Fibroblast of lung (primary cell): ENCODE results near the gene LAMTOR4. TPM values are rescaled to one million over a fixed set of nuclear protein-coding genes. Genes with fewer than 3 reads are reported as not detected.

ENCODE experiments used
- DNase-seq, 2 donors: peaks; one replicate each; pipeline versions ENCODE4 v3.0.0 to v3.0.0-alpha.2; 2010; ENCODE audit warnings: low read depth in 2 of 2
- H2AFZ ChIP-seq: 2 replicates; pipeline ENCODE4 v1.5.1; 2012; ENCODE audit warnings: low read length, control low read depth, inconsistent platforms
- H3K27ac ChIP-seq: 2 replicates; pipeline ENCODE4 v1.5.1; 2011; ENCODE audit warnings: low read length, control low read depth; ENCODE audit not compliant: insufficient read depth
- H3K27me3 ChIP-seq: 2 replicates; pipeline ENCODE4 v1.5.1; 2011; ENCODE audit warnings: mild to moderate bottlenecking, low read length; ENCODE audit not compliant: control insufficient read depth, insufficient read depth
- H3K36me3 ChIP-seq: 2 replicates; pipeline ENCODE4 v1.5.1; 2011; ENCODE audit warnings: low read length; ENCODE audit not compliant: control insufficient read depth, insufficient read depth
- H3K4me1 ChIP-seq: 2 replicates; pipeline ENCODE4 v1.5.1; 2011; ENCODE audit warnings: low read length; ENCODE audit not compliant: control insufficient read depth, insufficient read depth; ENCODE audit errors: extremely low read depth
- H3K4me2 ChIP-seq: 2 replicates; pipeline ENCODE4 v1.5.1; 2011; ENCODE audit warnings: low read length, control low read depth; ENCODE audit not compliant: insufficient read depth; ENCODE audit errors: extremely low read depth
- H3K4me3 ChIP-seq, 4 experiments: fragments of 200-600 bp in 1 of 4; sonication (generic) in 1 of 4; replicated peaks in 1 of 4; 2 replicates each; pipeline ENCODE4 v1.5.1; 2011 to 2016; ENCODE audit warnings: low read length in 4 of 4, low read depth in 3 of 4, mild to moderate bottlenecking in 3 of 4, control low read depth in 2 of 4, inconsistent platforms in 1 of 4, mixed read lengths in 1 of 4; ENCODE audit not compliant: insufficient read depth in 1 of 4; ENCODE audit errors: control extremely low read depth in 1 of 4
- H3K79me2 ChIP-seq: 2 replicates; pipeline ENCODE4 v1.5.1; 2012; ENCODE audit warnings: mild to moderate bottlenecking, low read length, inconsistent platforms; ENCODE audit not compliant: control insufficient read depth, insufficient read depth
- H3K9ac ChIP-seq: 2 replicates; pipeline ENCODE4 v1.5.1; 2011; ENCODE audit warnings: mild to moderate bottlenecking, low read length, control low read depth; ENCODE audit not compliant: insufficient read depth
- H3K9me3 ChIP-seq: 2 replicates; pipeline ENCODE4 v1.5.1; 2012; ENCODE audit warnings: low read depth, low read length; ENCODE audit not compliant: control insufficient read depth, insufficient read depth
- H4K20me1 ChIP-seq: 2 replicates; pipeline ENCODE4 v1.5.1; 2011; ENCODE audit warnings: low read length; ENCODE audit not compliant: control insufficient read depth, insufficient read depth; ENCODE audit errors: extremely low read depth
- EZH2 ChIP-seq: IDR thresholded peaks from 2 replicates; pipeline ENCODE4 v1.5.1; 2012; ENCODE audit warnings: low read length, control low read depth, mild to moderate bottlenecking; ENCODE audit errors: missing control alignments
- polyA plus RNA-seq, 2 donors: library from polyadenylated mRNA; depleted of rRNA in 1 of 2; stranded (reverse) in 1 of 2; unstranded in 1 of 2; fragments of >200 nt; gene quantifications; 2 replicates each; pipeline ENCODE4 v1.2.1, GENCODE V29; 2011 to 2012; ENCODE audit warnings: missing spikeins in 1 of 2
- total RNA-seq: library from RNA; depleted of rRNA; stranded (reverse); fragments of >200 nt; gene quantifications from 2 replicates; pipeline ENCODE4 v1.2.1, GENCODE V29; 2014
- TF ChIP-seq, protein P1 (sequence below), 2 donors: IDR thresholded peaks in 1 of 2; conservative IDR thresholded peaks in 1 of 2; 1 replicate in 1 of 2; 2 replicates in 1 of 2; pipeline ENCODE4 v1.5.1; 2011 to 2012; ENCODE audit warnings: low read length in 2 of 2, control low read depth in 1 of 2, inconsistent platforms in 1 of 2, low read depth in 1 of 2, mild to moderate bottlenecking in 1 of 2

The LAMTOR4 gene
- total and polyA plus RNA-seq, 2 donors (not counting 1 experiment from before 2014, with no cell fraction given) = 95.0 to 116 TPM

DNA sequence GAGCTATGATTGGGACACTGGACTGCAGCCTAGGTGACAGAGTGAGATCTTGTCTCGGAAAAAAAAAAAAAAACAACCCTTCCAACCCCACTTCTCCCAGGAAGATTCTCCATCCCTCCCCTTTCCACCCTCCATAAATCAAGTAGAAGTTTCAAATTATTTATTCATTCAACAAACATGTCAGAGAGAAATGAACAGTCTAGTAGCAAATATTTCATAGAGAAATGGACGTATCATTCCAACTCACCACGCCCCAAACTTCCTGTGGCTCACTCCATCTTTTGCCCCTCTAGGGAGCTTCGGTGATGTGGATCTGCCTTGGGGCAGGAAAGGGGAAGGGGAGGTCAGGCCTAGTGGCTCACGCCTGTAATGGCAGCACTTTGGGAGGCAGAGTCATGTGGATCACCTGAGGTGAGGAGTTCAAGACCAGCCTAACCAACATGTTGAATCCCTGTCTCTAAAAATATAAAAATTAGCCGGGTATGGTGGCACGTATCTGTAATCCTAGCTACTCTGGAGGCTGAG lies 10.4 kb downstream of the LAMTOR4 start:
- H3K27me3 ChIP-seq = no peaks in the 10 kb centered on the region
- H3K9ac ChIP-seq = no peak overlapping the region
- H3K4me3 ChIP-seq = peak overlapping the region; percentile 67 to 84 (median 70)
- peak overlapping the region; percentile 74 for H3K4me2 ChIP-seq
- H2AFZ ChIP-seq = no peak overlapping the region
- H3K27ac ChIP-seq = peak overlapping the region; percentile 68
- DNase-seq = no peak
- H4K20me1 ChIP-seq = no peaks in the 10 kb centered on the region
- peaks cover 8% of the 10 kb centered on the region for H3K79me2 ChIP-seq
- H3K36me3 ChIP-seq = peaks cover 19% of the 10 kb centered on the region
- H3K9me3 ChIP-seq = no peaks in the 10 kb centered on the region
- no peak for TF ChIP-seq EZH2
- TF ChIP-seq, protein P1, sequence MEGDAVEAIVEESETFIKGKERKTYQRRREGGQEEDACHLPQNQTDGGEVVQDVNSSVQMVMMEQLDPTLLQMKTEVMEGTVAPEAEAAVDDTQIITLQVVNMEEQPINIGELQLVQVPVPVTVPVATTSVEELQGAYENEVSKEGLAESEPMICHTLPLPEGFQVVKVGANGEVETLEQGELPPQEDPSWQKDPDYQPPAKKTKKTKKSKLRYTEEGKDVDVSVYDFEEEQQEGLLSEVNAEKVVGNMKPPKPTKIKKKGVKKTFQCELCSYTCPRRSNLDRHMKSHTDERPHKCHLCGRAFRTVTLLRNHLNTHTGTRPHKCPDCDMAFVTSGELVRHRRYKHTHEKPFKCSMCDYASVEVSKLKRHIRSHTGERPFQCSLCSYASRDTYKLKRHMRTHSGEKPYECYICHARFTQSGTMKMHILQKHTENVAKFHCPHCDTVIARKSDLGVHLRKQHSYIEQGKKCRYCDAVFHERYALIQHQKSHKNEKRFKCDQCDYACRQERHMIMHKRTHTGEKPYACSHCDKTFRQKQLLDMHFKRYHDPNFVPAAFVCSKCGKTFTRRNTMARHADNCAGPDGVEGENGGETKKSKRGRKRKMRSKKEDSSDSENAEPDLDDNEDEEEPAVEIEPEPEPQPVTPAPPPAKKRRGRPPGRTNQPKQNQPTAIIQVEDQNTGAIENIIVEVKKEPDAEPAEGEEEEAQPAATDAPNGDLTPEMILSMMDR (conservative IDR thresholded peaks at IDR 0.05 in 1 of 2, IDR thresholded peaks at IDR 0.05 in 1 of 2; ENCODE audit: low read depth in 1 of 2, low read length in 2 of 2) = no peak
- H3K4me1 ChIP-seq = peaks cover 4% of the 10 kb centered on the region

DNA sequence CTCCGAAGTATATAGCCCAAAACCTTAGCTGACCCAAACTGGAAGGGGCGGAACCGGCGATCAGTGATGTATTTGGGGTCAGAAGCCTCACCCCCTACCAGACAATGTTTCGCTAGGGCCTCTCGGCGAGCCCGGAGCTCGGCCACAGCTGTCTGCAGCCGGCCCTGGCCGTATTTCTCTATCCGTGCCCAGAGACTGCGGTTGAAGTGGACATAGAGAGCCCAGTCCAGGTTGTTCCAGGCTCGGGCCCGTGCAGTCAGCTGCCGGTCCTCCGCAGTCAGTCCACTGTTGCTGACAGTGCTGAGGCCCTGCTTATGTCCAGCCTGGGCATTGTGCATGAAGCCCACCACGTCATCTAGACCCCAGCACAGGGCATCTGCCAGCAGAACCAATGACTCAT lies 11.3 kb downstream of the LAMTOR4 start:
- no peaks in the 10 kb centered on the region for H3K27me3 ChIP-seq
- no peaks in the 10 kb centered on the region for H3K9me3 ChIP-seq
- peaks cover 8% of the 10 kb centered on the region for H3K79me2 ChIP-seq
- H3K4me1 ChIP-seq = peaks cover 4% of the 10 kb centered on the region
- no peak for DNase-seq
- H3K9ac ChIP-seq = no peak overlapping the region
- H3K27ac ChIP-seq = no peak overlapping the region
- H3K4me2 ChIP-seq = no peak overlapping the region
- TF ChIP-seq, protein P1 (conservative IDR thresholded peaks at IDR 0.05 in 1 of 2, IDR thresholded peaks at IDR 0.05 in 1 of 2; ENCODE audit: low read depth in 1 of 2, low read length in 2 of 2) = no peak
- TF ChIP-seq EZH2 = no peak
- H4K20me1 ChIP-seq = no peaks in the 10 kb centered on the region
- no peak overlapping the region for H2AFZ ChIP-seq
- no peak overlapping the region for H3K4me3 ChIP-seq
- peaks cover 18% of the 10 kb centered on the region for H3K36me3 ChIP-seq

DNA sequence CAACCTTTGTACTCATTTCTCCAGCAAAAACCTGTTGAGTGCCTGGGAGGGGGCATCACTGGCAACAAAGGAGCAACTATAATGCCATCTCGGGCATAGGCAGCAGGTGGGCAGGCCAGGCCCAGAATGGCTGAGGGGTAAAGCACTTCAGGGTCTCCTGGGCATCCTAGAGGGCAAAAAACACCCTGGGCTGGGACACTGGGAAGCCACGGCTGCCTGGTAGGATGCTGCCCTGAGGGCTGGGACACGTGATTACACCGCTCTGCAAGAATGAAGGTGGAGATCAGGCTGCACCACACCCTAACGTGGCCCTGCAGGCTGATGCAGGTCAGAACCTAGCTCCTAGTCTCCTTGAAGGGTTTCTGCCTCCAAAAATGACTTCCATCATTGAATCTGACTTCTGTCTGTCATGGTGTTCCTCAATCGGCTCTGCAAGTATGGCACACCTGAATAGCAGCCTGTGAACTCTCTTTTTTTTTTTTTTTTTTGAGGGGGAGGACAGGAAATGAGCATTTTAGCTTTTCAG lies 14.4 kb downstream of the LAMTOR4 start:
- no peak for TF ChIP-seq EZH2
- TF ChIP-seq, protein P1 (conservative IDR thresholded peaks at IDR 0.05 in 1 of 2, IDR thresholded peaks at IDR 0.05 in 1 of 2; ENCODE audit: low read depth in 1 of 2, low read length in 2 of 2) = no peak
- no peak for DNase-seq
- Histone ChIP-seq H3K4me1 (no peaks in the 10 kb centered on the region), H3K4me2 (no peak overlapping the region), H3K9me3 (no peaks in the 10 kb centered on the region), H3K4me3 (no peak overlapping the region), H3K36me3 (no peaks in the 10 kb centered on the region), H2AFZ (no peak overlapping the region), H3K9ac (no peak overlapping the region), H4K20me1 (no peaks in the 10 kb centered on the region), H3K27me3 (no peaks in the 10 kb centered on the region), H3K79me2 (no peaks in the 10 kb centered on the region), H3K27ac (no peak overlapping the region)
